HEK293 (cell line): ENCODE results near the gene ALKBH2.

Experiments
- GLI2 ChIP-seq: fragments of 450-650 bp; formaldehyde crosslinking; IDR thresholded peaks from 2 replicates; pipeline ENCODE4; 2017; ENCODE audit warnings: missing biosample characterization, missing genetic modification characterization, low read depth, borderline replicate concordance
- GLIS2 ChIP-seq: fragments of 450-650 bp; formaldehyde crosslinking; IDR thresholded peaks from 2 replicates; pipeline ENCODE4 v1.5.1; 2016; ENCODE audit warnings: missing biosample characterization, missing genetic modification characterization
- PRDM1 ChIP-seq: fragments of 450-650 bp; formaldehyde crosslinking; IDR thresholded peaks from 2 replicates; pipeline ENCODE4; 2016; ENCODE audit warnings: missing biosample characterization, missing genetic modification characterization
- ZFP41 ChIP-seq: fragments of 450-650 bp; formaldehyde crosslinking; IDR thresholded peaks from 2 replicates; pipeline ENCODE4 v1.5.1; 2016; ENCODE audit warnings: missing biosample characterization, missing genetic modification characterization, borderline replicate concordance
- ZNF10 ChIP-seq: fragments of 450-650 bp; formaldehyde crosslinking; IDR thresholded peaks from 2 replicates; pipeline ENCODE4 v1.5.1; 2017; ENCODE audit warnings: missing biosample characterization, missing genetic modification characterization
- ZNF121 ChIP-seq: fragments of 450-650 bp; formaldehyde crosslinking; IDR thresholded peaks from 2 replicates; pipeline ENCODE4 v1.5.1; 2016; ENCODE audit warnings: missing biosample characterization, missing genetic modification characterization
- ZNF280D ChIP-seq: fragments of 450-650 bp; formaldehyde crosslinking; IDR thresholded peaks from 2 replicates; pipeline ENCODE4 v1.5.1; 2016; ENCODE audit warnings: missing biosample characterization, missing genetic modification characterization
- ZNF302 ChIP-seq: fragments of 450-650 bp; formaldehyde crosslinking; IDR thresholded peaks from 2 replicates; pipeline ENCODE4 v1.5.1; 2016; ENCODE audit warnings: missing biosample characterization, missing genetic modification characterization, low read depth
- ZNF354C ChIP-seq: fragments of 450-650 bp; formaldehyde crosslinking; IDR thresholded peaks from 2 replicates; pipeline ENCODE4 v1.5.1; 2016; ENCODE audit warnings: missing biosample characterization, missing genetic modification characterization, low read depth, borderline replicate concordance
- ZNF394 ChIP-seq: fragments of 450-650 bp; formaldehyde crosslinking; IDR thresholded peaks from 2 replicates; pipeline ENCODE4 v1.5.1; 2016; ENCODE audit warnings: missing biosample characterization, missing genetic modification characterization, mild to moderate bottlenecking, moderate library complexity, borderline replicate concordance
- ZNF426 ChIP-seq: fragments of 450-650 bp; formaldehyde crosslinking; IDR thresholded peaks from 2 replicates; pipeline ENCODE4 v1.5.1; 2017; ENCODE audit warnings: missing biosample characterization, missing genetic modification characterization, mild to moderate bottlenecking, inconsistent platforms, moderate library complexity
- ZNF514 ChIP-seq: fragments of 450-650 bp; formaldehyde crosslinking; IDR thresholded peaks from 2 replicates; pipeline ENCODE4 v1.5.1; 2016; ENCODE audit warnings: missing biosample characterization, missing genetic modification characterization
- ZNF529 ChIP-seq: fragments of 450-650 bp; formaldehyde crosslinking; IDR thresholded peaks from 2 replicates; pipeline ENCODE4 v1.5.1; 2017; ENCODE audit warnings: missing genetic modification characterization, missing biosample characterization; ENCODE audit not compliant: insufficient replicate concordance
- ZNF555 ChIP-seq: fragments of 450-650 bp; formaldehyde crosslinking; conservative IDR thresholded peaks from 2 replicates; pipeline ENCODE4 v1.5.1; 2017; ENCODE audit warnings: missing biosample characterization, mild to moderate bottlenecking, missing genetic modification characterization, inconsistent platforms
- ZNF585B ChIP-seq: fragments of 450-650 bp; formaldehyde crosslinking; IDR thresholded peaks from 2 replicates; pipeline ENCODE4 v1.5.1; 2016; ENCODE audit warnings: missing biosample characterization, missing genetic modification characterization
- ZNF645 ChIP-seq: fragments of 450-650 bp; formaldehyde crosslinking; IDR thresholded peaks from 2 replicates; pipeline ENCODE4; 2016; ENCODE audit warnings: missing biosample characterization, missing genetic modification characterization
- ZNF692 ChIP-seq: fragments of 450-650 bp; formaldehyde crosslinking; IDR thresholded peaks from 2 replicates; pipeline ENCODE4 v1.5.1; 2016; ENCODE audit warnings: missing biosample characterization, missing genetic modification characterization
- ZNF776 ChIP-seq: fragments of 450-650 bp; formaldehyde crosslinking; IDR thresholded peaks from 2 replicates; pipeline ENCODE4 v1.5.0; 2017; ENCODE audit warnings: missing biosample characterization, missing genetic modification characterization, borderline replicate concordance
- ZNF785 ChIP-seq: fragments of 450-650 bp; formaldehyde crosslinking; IDR thresholded peaks from 2 replicates; pipeline ENCODE4 v1.5.1; 2016; ENCODE audit warnings: missing biosample characterization, missing genetic modification characterization
- ZNF830 ChIP-seq: fragments of 450-650 bp; IDR thresholded peaks from 2 replicates; pipeline ENCODE4 v1.5.0; 2018; ENCODE audit warnings: missing biosample characterization, missing genetic modification characterization, low read depth, mild to moderate bottlenecking, moderate library complexity
- ZNF843 ChIP-seq: fragments of 450-650 bp; formaldehyde crosslinking; IDR thresholded peaks from 2 replicates; pipeline ENCODE4 v1.5.1; 2016; ENCODE audit warnings: missing biosample characterization, missing genetic modification characterization
- ZSCAN16 ChIP-seq: fragments of 450-650 bp; formaldehyde crosslinking; IDR thresholded peaks from 2 replicates; pipeline ENCODE4 v1.5.1; 2016; ENCODE audit warnings: missing biosample characterization, missing genetic modification characterization
- ZSCAN30 ChIP-seq: fragments of 450-650 bp; IDR thresholded peaks from 2 replicates; pipeline ENCODE4 v1.5.1; 2018; ENCODE audit warnings: missing biosample characterization, mild to moderate bottlenecking, missing genetic modification characterization, moderate library complexity
- TF ChIP-seq, protein P1 (sequence below): fragments of 450-650 bp; formaldehyde crosslinking; IDR thresholded peaks from 2 replicates; pipeline ENCODE4 v1.5.1; 2016; ENCODE audit warnings: missing biosample characterization, missing genetic modification characterization
- TF ChIP-seq, protein P2 (sequence below): fragments of 450-650 bp; formaldehyde crosslinking; IDR thresholded peaks from 2 replicates; pipeline ENCODE4 v1.5.1; 2016; ENCODE audit warnings: missing biosample characterization, missing genetic modification characterization, borderline replicate concordance
- TF ChIP-seq, protein P3 (sequence below): fragments of 450-650 bp; formaldehyde crosslinking; IDR thresholded peaks from 2 replicates; pipeline ENCODE4 v1.5.1; 2017; ENCODE audit warnings: missing biosample characterization, missing genetic modification characterization

ALKBH2 gene

DNA sequence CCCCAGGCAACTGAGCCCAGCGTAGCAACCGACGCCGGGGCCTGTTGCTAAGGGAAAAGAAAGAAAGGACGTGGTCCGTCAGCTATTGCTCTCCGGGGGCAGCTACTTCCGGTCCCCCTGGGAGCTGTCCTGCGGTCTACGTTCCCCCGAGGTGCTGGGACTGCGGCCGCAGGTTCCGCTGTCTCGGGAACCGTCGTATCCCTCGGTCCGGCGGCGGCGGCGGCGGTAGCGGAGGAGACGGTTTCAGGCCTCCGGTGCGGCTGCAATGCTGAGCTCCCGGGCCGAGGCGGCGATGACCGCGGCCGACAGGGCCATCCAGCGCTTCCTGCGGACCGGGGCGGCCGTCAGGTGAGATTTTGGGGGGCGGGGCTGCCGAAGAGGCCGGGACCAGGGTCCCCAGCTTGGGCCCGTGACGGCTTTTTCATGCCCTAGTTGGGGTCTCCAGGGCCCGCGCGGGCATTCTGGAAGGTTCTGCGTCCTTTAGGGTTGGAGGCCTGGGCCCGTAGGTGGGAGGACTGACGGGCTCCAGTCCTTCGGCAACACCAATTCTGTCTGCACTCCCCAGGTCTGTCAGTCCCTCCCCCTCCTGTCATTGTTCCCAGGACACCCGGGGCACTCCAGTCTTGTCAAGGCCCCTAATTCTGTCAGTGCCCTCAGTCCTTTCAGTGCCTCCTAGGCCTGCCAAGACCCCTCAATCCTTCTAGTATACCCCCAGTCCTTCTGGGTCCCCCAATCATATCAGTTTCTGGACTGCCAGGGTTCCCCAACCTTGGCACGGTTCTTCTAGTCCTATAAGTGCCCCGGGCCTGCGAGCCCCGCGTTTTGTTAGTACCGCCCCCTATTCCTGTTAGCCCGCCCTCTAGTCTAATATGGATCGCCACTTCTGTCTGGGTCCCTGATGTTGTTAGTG, 40.6 kb downstream of the ALKBH2 start, which contains the start of gene USP30 (continued):
- TF ChIP-seq ZNF426 (tag by site-specific recombination) (no peak), ZNF830 (tag by site-specific recombination) (no peak), ZNF585B (tag by site-specific recombination) (no peak), ZNF514 (tag by site-specific recombination) (no peak), ZNF529 (tag by site-specific recombination) (no peak), ZNF354C (no peak), ZNF692 (tag by site-specific recombination) (peak; percentile 89), PRDM1 (tag by site-specific recombination) (peak; percentile 30; the same call in 1 of the 2 replicates), ZNF776 (no peak), ZNF121 (tag by site-specific recombination) (peak; percentile 94), ZNF10 (peak; percentile 38; the same call in 1 of the 2 replicates), GLI2 (tag by site-specific recombination) (no peak), ZNF843 (tag by site-specific recombination) (peak; percentile 85), ZNF555 (tag by site-specific recombination) (no peak), ZSCAN30 (tag by site-specific recombination) (peak; percentile 98), GLIS2 (tag by site-specific recombination) (peak; percentile 100), ZNF302 (tag by site-specific recombination) (peak; percentile 69; the same call in 1 of the 2 replicates), ZNF280D (tag by site-specific recombination) (peak; percentile 43; the same call in 1 of the 2 replicates), ZNF394 (peak; percentile 81; the same call in 1 of the 2 replicates), ZSCAN16 (tag by site-specific recombination) (0 out of 2 replicates have a peak, but pooled peaks have one; percentile 28), ZFP41 (tag by site-specific recombination) (0 out of 2 replicates have a peak, but pooled peaks have one; percentile 74), ZNF785 (tag by site-specific recombination) (peak; percentile 77), ZNF645 (0 out of 2 replicates have a peak, but pooled peaks have one; percentile 50)
- TF ChIP-seq, protein P1, sequence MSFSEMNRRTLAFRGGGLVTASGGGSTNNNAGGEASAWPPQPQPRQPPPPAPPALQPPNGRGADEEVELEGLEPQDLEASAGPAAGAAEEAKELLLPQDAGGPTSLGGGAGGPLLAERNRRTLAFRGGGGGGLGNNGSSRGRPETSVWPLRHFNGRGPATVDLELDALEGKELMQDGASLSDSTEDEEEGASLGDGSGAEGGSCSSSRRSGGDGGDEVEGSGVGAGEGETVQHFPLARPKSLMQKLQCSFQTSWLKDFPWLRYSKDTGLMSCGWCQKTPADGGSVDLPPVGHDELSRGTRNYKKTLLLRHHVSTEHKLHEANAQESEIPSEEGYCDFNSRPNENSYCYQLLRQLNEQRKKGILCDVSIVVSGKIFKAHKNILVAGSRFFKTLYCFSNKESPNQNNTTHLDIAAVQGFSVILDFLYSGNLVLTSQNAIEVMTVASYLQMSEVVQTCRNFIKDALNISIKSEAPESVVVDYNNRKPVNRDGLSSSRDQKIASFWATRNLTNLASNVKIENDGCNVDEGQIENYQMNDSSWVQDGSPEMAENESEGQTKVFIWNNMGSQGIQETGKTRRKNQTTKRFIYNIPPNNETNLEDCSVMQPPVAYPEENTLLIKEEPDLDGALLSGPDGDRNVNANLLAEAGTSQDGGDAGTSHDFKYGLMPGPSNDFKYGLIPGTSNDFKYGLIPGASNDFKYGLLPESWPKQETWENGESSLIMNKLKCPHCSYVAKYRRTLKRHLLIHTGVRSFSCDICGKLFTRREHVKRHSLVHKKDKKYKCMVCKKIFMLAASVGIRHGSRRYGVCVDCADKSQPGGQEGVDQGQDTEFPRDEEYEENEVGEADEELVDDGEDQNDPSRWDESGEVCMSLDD: peak; percentile 96
- TF ChIP-seq, protein P2, sequence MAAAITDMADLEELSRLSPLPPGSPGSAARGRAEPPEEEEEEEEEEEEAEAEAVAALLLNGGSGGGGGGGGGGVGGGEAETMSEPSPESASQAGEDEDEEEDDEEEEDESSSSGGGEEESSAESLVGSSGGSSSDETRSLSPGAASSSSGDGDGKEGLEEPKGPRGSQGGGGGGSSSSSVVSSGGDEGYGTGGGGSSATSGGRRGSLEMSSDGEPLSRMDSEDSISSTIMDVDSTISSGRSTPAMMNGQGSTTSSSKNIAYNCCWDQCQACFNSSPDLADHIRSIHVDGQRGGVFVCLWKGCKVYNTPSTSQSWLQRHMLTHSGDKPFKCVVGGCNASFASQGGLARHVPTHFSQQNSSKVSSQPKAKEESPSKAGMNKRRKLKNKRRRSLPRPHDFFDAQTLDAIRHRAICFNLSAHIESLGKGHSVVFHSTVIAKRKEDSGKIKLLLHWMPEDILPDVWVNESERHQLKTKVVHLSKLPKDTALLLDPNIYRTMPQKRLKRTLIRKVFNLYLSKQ (tag by site-specific recombination): 0 out of 2 replicates have a peak, but pooled peaks have one; percentile 60
- TF ChIP-seq, protein P3, sequence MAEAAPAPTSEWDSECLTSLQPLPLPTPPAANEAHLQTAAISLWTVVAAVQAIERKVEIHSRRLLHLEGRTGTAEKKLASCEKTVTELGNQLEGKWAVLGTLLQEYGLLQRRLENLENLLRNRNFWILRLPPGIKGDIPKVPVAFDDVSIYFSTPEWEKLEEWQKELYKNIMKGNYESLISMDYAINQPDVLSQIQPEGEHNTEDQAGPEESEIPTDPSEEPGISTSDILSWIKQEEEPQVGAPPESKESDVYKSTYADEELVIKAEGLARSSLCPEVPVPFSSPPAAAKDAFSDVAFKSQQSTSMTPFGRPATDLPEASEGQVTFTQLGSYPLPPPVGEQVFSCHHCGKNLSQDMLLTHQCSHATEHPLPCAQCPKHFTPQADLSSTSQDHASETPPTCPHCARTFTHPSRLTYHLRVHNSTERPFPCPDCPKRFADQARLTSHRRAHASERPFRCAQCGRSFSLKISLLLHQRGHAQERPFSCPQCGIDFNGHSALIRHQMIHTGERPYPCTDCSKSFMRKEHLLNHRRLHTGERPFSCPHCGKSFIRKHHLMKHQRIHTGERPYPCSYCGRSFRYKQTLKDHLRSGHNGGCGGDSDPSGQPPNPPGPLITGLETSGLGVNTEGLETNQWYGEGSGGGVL (tag by site-specific recombination): peak; percentile 55
